Activated CD4-positive, alpha-beta T cell treated with anti-CD3 and anti-CD28 coated beads, Interleukin-2, Interleukin-4, amounts not matched to agents 100 ng/mL and 50 ng/mL, durations not matched to agents 16 hours and 8 hours (primary cell): ENCODE measurements around the gene ZKSCAN1.
"Not testable (repeated sequence)": the region's sequence is repeated elsewhere in the genome, so short reads cannot be mapped to it uniquely, and the experiment has no call there.

Experiments
- DNase-seq: peaks from one replicate; pipeline ENCODE4 v3.0.0-alpha.2; 2020; ENCODE audit warnings: low spot score

ZKSCAN1 gene

GRCh38 chr7:100003711-100004661 lies 11.4 kb upstream of the ZKSCAN1 start:
- DNase-seq = no peak

- no peak for DNase-seq
These were observed 7.5 kb upstream of the ZKSCAN1 start for GRCh38 chr7:100007887-100008286.

- DNase-seq = no peak
These were observed 6.9 kb upstream of the ZKSCAN1 start for GRCh38 chr7:100008525-100008924.

- DNase-seq = not testable (repeated sequence)
These were observed 5.4 kb upstream of the ZKSCAN1 start for GRCh38 chr7:100009952-100010351.

GRCh38 chr7:100010901-100011300 lies 4.5 kb upstream of the ZKSCAN1 start:
- DNase-seq = no peak

GRCh38 chr7:100011516-100011915 lies 3.9 kb upstream of the ZKSCAN1 start:
- DNase-seq = no peak

- not testable (repeated sequence) for DNase-seq
These were observed 2.7 kb upstream of the ZKSCAN1 start for GRCh38 chr7:100012385-100013327.

- DNase-seq = no peak
These were observed 2.1 kb upstream of the ZKSCAN1 start for GRCh38 chr7:100013328-100013676.

- DNase-seq = no peak
These were observed 962 bp downstream of the ZKSCAN1 start for GRCh38 chr7:100016215-100016901.

- DNase-seq = no peak
These were observed 1.9 kb downstream of the ZKSCAN1 start for GRCh38 chr7:100017300-100017699.

- no peak for DNase-seq
These were observed 2.5 kb downstream of the ZKSCAN1 start for GRCh38 chr7:100017875-100018274.

GRCh38 chr7:100019908-100020307 lies 4.5 kb downstream of the ZKSCAN1 start:
- no peak for DNase-seq

- peak; percentile 15 for DNase-seq
These were observed 5.9 kb downstream of the ZKSCAN1 start for GRCh38 chr7:100021297-100021696.

- DNase-seq = no peak
These were observed 7.2 kb downstream of the ZKSCAN1 start for GRCh38 chr7:100022621-100023020.

GRCh38 chr7:100023526-100023925 lies 8.1 kb downstream of the ZKSCAN1 start:
- no peak for DNase-seq

GRCh38 chr7:100024020-100024619 lies 8.7 kb downstream of the ZKSCAN1 start:
- peak; percentile 26 for DNase-seq

GRCh38 chr7:100027197-100027596 lies 11.8 kb downstream of the ZKSCAN1 start:
- no peak for DNase-seq

GRCh38 chr7:100029596-100029995 lies 14.2 kb downstream of the ZKSCAN1 start:
- DNase-seq = no peak

- DNase-seq = no peak
These were observed 18.1 kb downstream of the ZKSCAN1 start for GRCh38 chr7:100033526-100033925.

GRCh38 chr7:100034871-100035510 lies 19.6 kb downstream of the ZKSCAN1 start:
- DNase-seq = no peak

GRCh38 chr7:100035876-100036275 lies 20.5 kb downstream of the ZKSCAN1 start:
- DNase-seq = no peak
